Measurements from ENCODE around the gene TMC1.

DNA sequence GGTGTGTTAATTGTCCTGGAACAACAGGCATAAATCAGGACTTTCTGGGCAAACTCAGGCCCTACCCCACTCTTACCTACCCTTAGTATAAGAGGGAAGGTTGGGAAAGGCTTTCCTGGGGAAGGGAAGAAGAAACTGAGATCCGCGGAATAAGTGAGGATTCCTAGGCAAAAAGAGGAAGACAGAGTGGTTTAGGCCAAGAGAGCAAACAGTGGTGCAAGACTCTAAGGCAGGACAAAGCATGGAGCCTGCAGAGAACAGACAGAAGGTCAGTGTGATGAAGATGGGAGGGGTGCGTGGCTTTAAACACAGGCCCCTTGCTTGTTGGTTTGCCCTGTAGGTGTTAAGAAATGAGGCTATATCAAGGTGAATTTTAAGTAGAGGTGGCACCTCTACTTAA is 69.4 kb downstream of the TMC1 start:
- TF ChIP-seq, protein P1, sequence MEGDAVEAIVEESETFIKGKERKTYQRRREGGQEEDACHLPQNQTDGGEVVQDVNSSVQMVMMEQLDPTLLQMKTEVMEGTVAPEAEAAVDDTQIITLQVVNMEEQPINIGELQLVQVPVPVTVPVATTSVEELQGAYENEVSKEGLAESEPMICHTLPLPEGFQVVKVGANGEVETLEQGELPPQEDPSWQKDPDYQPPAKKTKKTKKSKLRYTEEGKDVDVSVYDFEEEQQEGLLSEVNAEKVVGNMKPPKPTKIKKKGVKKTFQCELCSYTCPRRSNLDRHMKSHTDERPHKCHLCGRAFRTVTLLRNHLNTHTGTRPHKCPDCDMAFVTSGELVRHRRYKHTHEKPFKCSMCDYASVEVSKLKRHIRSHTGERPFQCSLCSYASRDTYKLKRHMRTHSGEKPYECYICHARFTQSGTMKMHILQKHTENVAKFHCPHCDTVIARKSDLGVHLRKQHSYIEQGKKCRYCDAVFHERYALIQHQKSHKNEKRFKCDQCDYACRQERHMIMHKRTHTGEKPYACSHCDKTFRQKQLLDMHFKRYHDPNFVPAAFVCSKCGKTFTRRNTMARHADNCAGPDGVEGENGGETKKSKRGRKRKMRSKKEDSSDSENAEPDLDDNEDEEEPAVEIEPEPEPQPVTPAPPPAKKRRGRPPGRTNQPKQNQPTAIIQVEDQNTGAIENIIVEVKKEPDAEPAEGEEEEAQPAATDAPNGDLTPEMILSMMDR (IDR thresholded peaks at IDR 0.05; ENCODE audit: borderline replicate concordance, extremely low read depth, low read length, poor library complexity, severe bottlenecking): no peak
- TF ChIP-seq EZH2 (IDR thresholded peaks at IDR 0.05; ENCODE audit: borderline replicate concordance, low read depth, low read length, severe bottlenecking): no peak
